ENCODE measurements around the gene CD99L2. TPM values are rescaled to one million over a fixed set of nuclear protein-coding genes. Genes with fewer than 3 reads are reported as not detected.
A peak's percentile ranks its signal among the peaks of the same experiment; 100 is the strongest.

The CD99L2 gene
- total RNA-seq, 1 experiment from 2014 or later, result 156 TPM

- no peaks in the 10 kb centered on the region for H3K9me3 ChIP-seq (ENCODE audit: control insufficient read depth, insufficient read depth, low read depth, low read length)
- intact Hi-C loops (cut with micrococcal nuclease; ENCODE audit: unreplicated experiment) (no loop called here), in situ Hi-C loops (cut with HindIII; ENCODE audit: low pct_unique_long_range_greater_than_20kb, low sequenced_read_pairs) (no loop called here)
- H3K27ac ChIP-seq (ENCODE audit: low read length), result peak overlapping the region; percentile 55
- no peak overlapping the region for H3K4me3 ChIP-seq (ENCODE audit: low read depth in 2 of 2, low read length in 2 of 2)
- BruUV-seq (replicated peaks), result no TSS peak
- CTCF ChIA-PET, result no interaction called here
- H3K27me3 ChIP-seq (ENCODE audit: control insufficient read depth, insufficient read depth, low read length), result no peaks in the 10 kb centered on the region
- no peak for TF ChIP-seq CTCF (IDR thresholded peaks at IDR 0.05)
- no peak for TF ChIP-seq TCF7L2 (IDR thresholded peaks at IDR 0.05; ENCODE audit: low read depth, low read length)
- no peak for TF ChIP-seq POLR2AphosphoS5 (IDR thresholded peaks at IDR 0.05; ENCODE audit: low read depth, low read length)
- TF ChIP-seq REST (IDR thresholded peaks at IDR 0.05; ENCODE audit: insufficient read depth in 1 of 2, low read depth in 2 of 2, low read length in 1 of 2), result no peak
- no peak for TF ChIP-seq SIN3A (IDR thresholded peaks at IDR 0.05; ENCODE audit: borderline replicate concordance, insufficient read depth, low read depth, low read length)
- H3K36me3 ChIP-seq (ENCODE audit: control insufficient read depth, insufficient read depth, low read length), result no peaks in the 10 kb centered on the region
- no peak for ATAC-seq
- DNase-seq (ENCODE audit: low read depth, low spot score), result no peak
- H3K4me1 ChIP-seq (ENCODE audit: control insufficient read depth, insufficient read depth, low read length), result peaks cover 52% of the 10 kb centered on the region
- POLR2A ChIA-PET, result no interaction called here
Measured at GRCh38 chrX:150844016-150844415, 54.5 kb downstream of the CD99L2 start.

GRCh38 chrX:150842198-150842685, 56.2 kb downstream of the CD99L2 start:
- intact Hi-C loops (cut with micrococcal nuclease; ENCODE audit: unreplicated experiment), result no loop called here
- ChIA-PET POLR2A (no interaction called here), CTCF (no interaction called here)
- H3K4me3 ChIP-seq (ENCODE audit: low read depth in 2 of 2, low read length in 2 of 2), result no peak overlapping the region
- no peak for DNase-seq (ENCODE audit: low read depth, low spot score)
- H3K27me3 ChIP-seq (ENCODE audit: control insufficient read depth, insufficient read depth, low read length), result no peaks in the 10 kb centered on the region
- no peak for ATAC-seq
- TF ChIP-seq POLR2AphosphoS5 (IDR thresholded peaks at IDR 0.05; ENCODE audit: low read depth, low read length), result no peak
- no peak for TF ChIP-seq SIN3A (IDR thresholded peaks at IDR 0.05; ENCODE audit: borderline replicate concordance, insufficient read depth, low read depth, low read length)
- TF ChIP-seq REST (IDR thresholded peaks at IDR 0.05; ENCODE audit: insufficient read depth in 1 of 2, low read depth in 2 of 2, low read length in 1 of 2), result no peak
- TF ChIP-seq CTCF (IDR thresholded peaks at IDR 0.05), result no peak
- TF ChIP-seq TCF7L2 (IDR thresholded peaks at IDR 0.05; ENCODE audit: low read depth, low read length), result no peak
- no peaks in the 10 kb centered on the region for H3K36me3 ChIP-seq (ENCODE audit: control insufficient read depth, insufficient read depth, low read length)
- no TSS peak for BruUV-seq (replicated peaks)
- in situ Hi-C loops (cut with HindIII; ENCODE audit: low pct_unique_long_range_greater_than_20kb, low sequenced_read_pairs), result no loop called here
- H3K27ac ChIP-seq (ENCODE audit: low read length), result 0 out of 2 replicates have a peak overlapping the region, but pooled peaks have one; percentile 24
- H3K4me1 ChIP-seq (ENCODE audit: control insufficient read depth, insufficient read depth, low read length), result peaks cover 35% of the 10 kb centered on the region
- no peaks in the 10 kb centered on the region for H3K9me3 ChIP-seq (ENCODE audit: control insufficient read depth, insufficient read depth, low read depth, low read length)
